ENCODE data around the gene LYRM1.

GRCh38 chr16:20941636-20941926 lies 41.0 kb downstream of the LYRM1 start:
- no peak for TF ChIP-seq CTCF (IDR thresholded peaks at IDR 0.05; ENCODE audit: poor library complexity)
- TF ChIP-seq EZH2 (IDR thresholded peaks at IDR 0.05; ENCODE audit: borderline replicate concordance), result no peak
- no peak for TF ChIP-seq EZH2phosphoT487 (IDR thresholded peaks at IDR 0.05; ENCODE audit: low read depth, severe bottlenecking, unreplicated experiment)

All from hepatocyte (in vitro differentiated cells).